SK-N-SH treated with all-trans-retinoic acid at 6 μM for 48 hours (cell line): ENCODE results near the gene NHLRC2.

ENCODE experiments used
- ATAC-seq: fragments of 200-7000 bp; cut with Tn5 transposase; 3 replicates; pipeline ENCODE4 v1.9.1; 2020; ENCODE audit warnings: mild to moderate bottlenecking, moderate library complexity
- ARNTL ChIP-seq: fragments of 450-650 bp; formaldehyde crosslinking; IDR thresholded peaks from 2 replicates; pipeline ENCODE4 v1.5.0; 2020; ENCODE audit warnings: low read depth, mild to moderate bottlenecking, moderate library complexity, borderline replicate concordance
- BACH2 ChIP-seq: fragments of 250-450 bp; sonication (Bioruptor Pico); IDR thresholded peaks from 2 replicates; pipeline ENCODE4 v1.9.0; 2021; ENCODE audit warnings: mild to moderate bottlenecking, borderline replicate concordance
- CSDC2 ChIP-seq: fragments of 250-450 bp; sonication (Bioruptor Pico); IDR thresholded peaks from 2 replicates; pipeline ENCODE4 v1.5.0; 2020; ENCODE audit warnings: mild to moderate bottlenecking, moderate library complexity
- GLIS3 ChIP-seq: fragments of 250-450 bp; sonication (Bioruptor Pico); IDR thresholded peaks from 2 replicates; pipeline ENCODE4 v1.5.0; 2020; ENCODE audit warnings: mild to moderate bottlenecking, moderate library complexity
- ISL1 ChIP-seq: fragments of 250-450 bp; sonication (Bioruptor Pico); IDR thresholded peaks from 2 replicates; pipeline ENCODE4 v2.1.2; 2022; ENCODE audit warnings: mild to moderate bottlenecking, moderate library complexity
- OSR1 ChIP-seq: fragments of 250-450 bp; sonication (Bioruptor Pico); IDR thresholded peaks from 2 replicates; pipeline ENCODE4 v1.8.0; 2022; ENCODE audit warnings: moderate library complexity, mild to moderate bottlenecking, inconsistent platforms
- PPARA ChIP-seq: fragments of 250-450 bp; sonication (Bioruptor Pico); IDR thresholded peaks from 2 replicates; pipeline ENCODE4 v1.5.0; 2020; ENCODE audit warnings: mild to moderate bottlenecking, borderline replicate concordance
- RARB ChIP-seq: fragments of 250-450 bp; sonication (Bioruptor Pico); IDR thresholded peaks from 2 replicates; pipeline ENCODE4 v1.8.0; 2021; ENCODE audit warnings: mild to moderate bottlenecking, moderate library complexity
- SNAI2 ChIP-seq: fragments of 250-450 bp; sonication (Bioruptor Pico); IDR thresholded peaks from 2 replicates; pipeline ENCODE4 v1.5.0; 2020; ENCODE audit warnings: mild to moderate bottlenecking, moderate library complexity
- TOX ChIP-seq: fragments of 250-450 bp; sonication (Bioruptor Pico); IDR thresholded peaks from 2 replicates; pipeline ENCODE4 v1.8.0; 2021; ENCODE audit warnings: mild to moderate bottlenecking, moderate library complexity, borderline replicate concordance
- ZFP3 ChIP-seq: fragments of 250-450 bp; sonication (Bioruptor Pico); IDR thresholded peaks from 2 replicates; pipeline ENCODE4 v1.5.0; 2020; ENCODE audit warnings: mild to moderate bottlenecking, moderate library complexity
- ZFP30 ChIP-seq: fragments of 450-650 bp; formaldehyde crosslinking; IDR thresholded peaks from 2 replicates; pipeline ENCODE4 v1.5.0; 2022; ENCODE audit warnings: mild to moderate bottlenecking, moderate library complexity
- ZNF565 ChIP-seq: fragments of 450-650 bp; formaldehyde crosslinking; conservative IDR thresholded peaks from 2 replicates; pipeline ENCODE4 v1.5.0; 2020; ENCODE audit warnings: low read depth, mild to moderate bottlenecking, moderate library complexity
- ZNF70 ChIP-seq: fragments of 450-650 bp; formaldehyde crosslinking; IDR thresholded peaks from 2 replicates; pipeline ENCODE4 v1.5.0; 2020; ENCODE audit warnings: mild to moderate bottlenecking, moderate library complexity
- ZNF8 ChIP-seq: fragments of 450-650 bp; formaldehyde crosslinking; IDR thresholded peaks from 2 replicates; pipeline ENCODE4 v1.5.0; 2020; ENCODE audit warnings: mild to moderate bottlenecking, moderate library complexity
- TF ChIP-seq, protein P1 (sequence below): fragments of 250-450 bp; sonication (Bioruptor Pico); IDR thresholded peaks from 2 replicates; pipeline ENCODE4 v1.5.1; 2021; ENCODE audit warnings: mild to moderate bottlenecking, moderate library complexity
- TF ChIP-seq, protein P2 (sequence below): fragments of 250-450 bp; sonication (Bioruptor Pico); IDR thresholded peaks from 2 replicates; pipeline ENCODE4 v1.5.0; 2020; ENCODE audit warnings: mild to moderate bottlenecking, moderate library complexity
- TF ChIP-seq, protein P3 (sequence below): fragments of 250-450 bp; sonication (Bioruptor Pico); IDR thresholded peaks from 2 replicates; pipeline ENCODE4 v1.8.0; 2021; ENCODE audit warnings: low read depth, mild to moderate bottlenecking, moderate library complexity, borderline replicate concordance
- TF ChIP-seq, protein P4 (sequence below): fragments of 250-450 bp; sonication (Bioruptor Pico); IDR thresholded peaks from 2 replicates; pipeline ENCODE4 v1.8.0; 2020; ENCODE audit warnings: mild to moderate bottlenecking, moderate library complexity, borderline replicate concordance
- TF ChIP-seq, protein P5 (sequence below): fragments of 250-450 bp; sonication (Bioruptor Pico); IDR thresholded peaks from 2 replicates; pipeline ENCODE4 v1.5.1; 2020; ENCODE audit warnings: low read depth, mild to moderate bottlenecking, moderate library complexity

The NHLRC2 gene

DNA sequence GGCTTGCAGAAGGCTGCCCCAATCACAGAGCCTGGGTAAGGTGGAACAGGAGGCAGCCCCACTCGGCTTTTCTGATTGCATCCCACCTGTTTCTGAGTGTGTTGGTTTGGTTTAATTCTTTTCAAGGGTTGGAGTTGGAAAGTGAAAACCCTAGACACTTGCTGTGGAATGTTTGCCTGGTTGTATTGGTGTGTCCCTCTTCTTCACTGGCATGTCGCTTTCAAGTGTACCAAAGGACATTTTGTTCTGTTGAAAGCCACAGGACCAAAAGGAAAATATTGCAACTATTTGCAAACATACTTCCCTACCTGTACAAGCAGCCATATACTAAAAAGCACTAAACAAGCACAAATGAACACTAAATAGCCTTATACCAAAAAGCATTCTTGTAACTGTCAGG is 60.5 kb downstream of the NHLRC2 start:
- ATAC-seq: no peak

DNA sequence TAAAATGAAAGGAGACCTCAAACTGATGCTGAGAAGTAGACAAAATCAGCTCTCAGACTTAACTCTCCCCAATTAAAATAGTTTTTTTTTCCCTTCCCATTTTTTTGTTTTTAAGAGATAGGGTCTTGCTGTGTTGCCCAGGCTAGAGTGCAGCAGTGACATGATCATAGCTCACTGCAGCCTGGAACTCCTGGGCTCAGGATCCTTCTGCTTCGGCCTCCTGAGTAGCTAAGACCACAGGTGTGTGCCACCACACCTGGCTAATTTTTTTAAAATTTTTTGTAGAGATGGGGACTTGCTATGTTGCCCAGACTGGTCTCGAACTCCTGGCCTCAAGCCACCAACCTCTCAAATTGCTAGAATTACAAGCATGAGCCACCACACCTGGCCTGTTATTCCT is 61.1 kb downstream of the NHLRC2 start:
- ATAC-seq: no peak
- TF ChIP-seq ZNF565 (CRISPR knock-in tag) (no peak), BACH2 (CRISPR knock-in tag) (no peak), ZFP30 (no peak), ISL1 (CRISPR knock-in tag) (no peak), ARNTL (CRISPR knock-in tag) (no peak), SNAI2 (CRISPR knock-in tag) (no peak), RARB (no peak)
- TF ChIP-seq, protein P1, sequence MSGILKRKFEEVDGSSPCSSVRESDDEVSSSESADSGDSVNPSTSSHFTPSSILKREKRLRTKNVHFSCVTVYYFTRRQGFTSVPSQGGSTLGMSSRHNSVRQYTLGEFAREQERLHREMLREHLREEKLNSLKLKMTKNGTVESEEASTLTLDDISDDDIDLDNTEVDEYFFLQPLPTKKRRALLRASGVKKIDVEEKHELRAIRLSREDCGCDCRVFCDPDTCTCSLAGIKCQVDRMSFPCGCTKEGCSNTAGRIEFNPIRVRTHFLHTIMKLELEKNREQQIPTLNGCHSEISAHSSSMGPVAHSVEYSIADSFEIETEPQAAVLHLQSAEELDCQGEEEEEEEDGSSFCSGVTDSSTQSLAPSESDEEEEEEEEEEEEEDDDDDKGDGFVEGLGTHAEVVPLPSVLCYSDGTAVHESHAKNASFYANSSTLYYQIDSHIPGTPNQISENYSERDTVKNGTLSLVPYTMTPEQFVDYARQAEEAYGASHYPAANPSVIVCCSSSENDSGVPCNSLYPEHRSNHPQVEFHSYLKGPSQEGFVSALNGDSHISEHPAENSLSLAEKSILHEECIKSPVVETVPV: no peak
- TF ChIP-seq, protein P2, sequence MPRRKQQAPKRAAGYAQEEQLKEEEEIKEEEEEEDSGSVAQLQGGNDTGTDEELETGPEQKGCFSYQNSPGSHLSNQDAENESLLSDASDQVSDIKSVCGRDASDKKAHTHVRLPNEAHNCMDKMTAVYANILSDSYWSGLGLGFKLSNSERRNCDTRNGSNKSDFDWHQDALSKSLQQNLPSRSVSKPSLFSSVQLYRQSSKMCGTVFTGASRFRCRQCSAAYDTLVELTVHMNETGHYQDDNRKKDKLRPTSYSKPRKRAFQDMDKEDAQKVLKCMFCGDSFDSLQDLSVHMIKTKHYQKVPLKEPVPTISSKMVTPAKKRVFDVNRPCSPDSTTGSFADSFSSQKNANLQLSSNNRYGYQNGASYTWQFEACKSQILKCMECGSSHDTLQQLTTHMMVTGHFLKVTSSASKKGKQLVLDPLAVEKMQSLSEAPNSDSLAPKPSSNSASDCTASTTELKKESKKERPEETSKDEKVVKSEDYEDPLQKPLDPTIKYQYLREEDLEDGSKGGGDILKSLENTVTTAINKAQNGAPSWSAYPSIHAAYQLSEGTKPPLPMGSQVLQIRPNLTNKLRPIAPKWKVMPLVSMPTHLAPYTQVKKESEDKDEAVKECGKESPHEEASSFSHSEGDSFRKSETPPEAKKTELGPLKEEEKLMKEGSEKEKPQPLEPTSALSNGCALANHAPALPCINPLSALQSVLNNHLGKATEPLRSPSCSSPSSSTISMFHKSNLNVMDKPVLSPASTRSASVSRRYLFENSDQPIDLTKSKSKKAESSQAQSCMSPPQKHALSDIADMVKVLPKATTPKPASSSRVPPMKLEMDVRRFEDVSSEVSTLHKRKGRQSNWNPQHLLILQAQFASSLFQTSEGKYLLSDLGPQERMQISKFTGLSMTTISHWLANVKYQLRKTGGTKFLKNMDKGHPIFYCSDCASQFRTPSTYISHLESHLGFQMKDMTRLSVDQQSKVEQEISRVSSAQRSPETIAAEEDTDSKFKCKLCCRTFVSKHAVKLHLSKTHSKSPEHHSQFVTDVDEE (CRISPR knock-in tag): no peak
- TF ChIP-seq, protein P3, sequence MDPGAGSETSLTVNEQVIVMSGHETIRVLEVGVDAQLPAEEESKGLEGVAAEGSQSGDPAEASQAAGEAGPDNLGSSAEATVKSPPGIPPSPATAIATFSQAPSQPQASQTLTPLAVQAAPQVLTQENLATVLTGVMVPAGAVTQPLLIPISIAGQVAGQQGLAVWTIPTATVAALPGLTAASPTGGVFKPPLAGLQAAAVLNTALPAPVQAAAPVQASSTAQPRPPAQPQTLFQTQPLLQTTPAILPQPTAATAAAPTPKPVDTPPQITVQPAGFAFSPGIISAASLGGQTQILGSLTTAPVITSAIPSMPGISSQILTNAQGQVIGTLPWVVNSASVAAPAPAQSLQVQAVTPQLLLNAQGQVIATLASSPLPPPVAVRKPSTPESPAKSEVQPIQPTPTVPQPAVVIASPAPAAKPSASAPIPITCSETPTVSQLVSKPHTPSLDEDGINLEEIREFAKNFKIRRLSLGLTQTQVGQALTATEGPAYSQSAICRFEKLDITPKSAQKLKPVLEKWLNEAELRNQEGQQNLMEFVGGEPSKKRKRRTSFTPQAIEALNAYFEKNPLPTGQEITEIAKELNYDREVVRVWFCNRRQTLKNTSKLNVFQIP (CRISPR knock-in tag): no peak

More for the DNA sequence above, 60.5 kb downstream of the NHLRC2 start:
- no peak for TF ChIP-seq ZNF70 (CRISPR knock-in tag)
- TF ChIP-seq PPARA (CRISPR knock-in tag): no peak
- TF ChIP-seq OSR1: no peak
- TF ChIP-seq ZNF8 (CRISPR knock-in tag): no peak
- TF ChIP-seq, protein P2 (CRISPR knock-in tag): no peak
- TF ChIP-seq BACH2 (CRISPR knock-in tag): no peak
- TF ChIP-seq, all 23 proteins: peak for 0

DNA sequence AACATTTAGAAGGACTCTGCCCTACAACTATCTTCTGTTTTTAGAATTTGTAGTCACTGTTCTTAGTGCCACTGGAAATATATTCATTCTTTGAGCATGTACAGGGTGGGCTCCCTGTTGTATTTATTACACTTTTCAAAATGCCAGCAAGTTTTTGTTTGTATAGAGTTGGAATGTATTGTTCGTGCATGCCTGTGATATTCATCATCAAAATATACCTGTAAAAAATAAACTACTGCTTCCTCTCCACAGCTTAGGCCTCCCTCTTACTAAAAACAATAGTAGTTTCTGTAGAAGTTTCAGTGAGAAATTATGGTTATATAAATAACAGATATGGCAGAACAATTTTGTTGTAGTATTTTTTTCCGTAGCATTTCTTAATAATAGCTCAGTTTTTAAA is 61.6 kb downstream of the NHLRC2 start:
- ATAC-seq: no peak
- TF ChIP-seq ISL1 (CRISPR knock-in tag) (no peak), ZFP3 (no peak), SNAI2 (CRISPR knock-in tag) (no peak), ARNTL (CRISPR knock-in tag) (no peak), TOX (CRISPR knock-in tag) (no peak), OSR1 (no peak), GLIS3 (CRISPR knock-in tag) (no peak), PPARA (CRISPR knock-in tag) (no peak), ZFP30 (no peak), ZNF8 (CRISPR knock-in tag) (no peak), RARB (no peak), ZNF565 (CRISPR knock-in tag) (no peak), CSDC2 (CRISPR knock-in tag) (no peak)
- TF ChIP-seq, protein P2 (CRISPR knock-in tag): no peak
- TF ChIP-seq, protein P1: no peak
- TF ChIP-seq, protein P4, sequence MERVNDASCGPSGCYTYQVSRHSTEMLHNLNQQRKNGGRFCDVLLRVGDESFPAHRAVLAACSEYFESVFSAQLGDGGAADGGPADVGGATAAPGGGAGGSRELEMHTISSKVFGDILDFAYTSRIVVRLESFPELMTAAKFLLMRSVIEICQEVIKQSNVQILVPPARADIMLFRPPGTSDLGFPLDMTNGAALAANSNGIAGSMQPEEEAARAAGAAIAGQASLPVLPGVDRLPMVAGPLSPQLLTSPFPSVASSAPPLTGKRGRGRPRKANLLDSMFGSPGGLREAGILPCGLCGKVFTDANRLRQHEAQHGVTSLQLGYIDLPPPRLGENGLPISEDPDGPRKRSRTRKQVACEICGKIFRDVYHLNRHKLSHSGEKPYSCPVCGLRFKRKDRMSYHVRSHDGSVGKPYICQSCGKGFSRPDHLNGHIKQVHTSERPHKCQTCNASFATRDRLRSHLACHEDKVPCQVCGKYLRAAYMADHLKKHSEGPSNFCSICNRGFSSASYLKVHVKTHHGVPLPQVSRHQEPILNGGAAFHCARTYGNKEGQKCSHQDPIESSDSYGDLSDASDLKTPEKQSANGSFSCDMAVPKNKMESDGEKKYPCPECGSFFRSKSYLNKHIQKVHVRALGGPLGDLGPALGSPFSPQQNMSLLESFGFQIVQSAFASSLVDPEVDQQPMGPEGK (CRISPR knock-in tag): no peak
- TF ChIP-seq, protein P5, sequence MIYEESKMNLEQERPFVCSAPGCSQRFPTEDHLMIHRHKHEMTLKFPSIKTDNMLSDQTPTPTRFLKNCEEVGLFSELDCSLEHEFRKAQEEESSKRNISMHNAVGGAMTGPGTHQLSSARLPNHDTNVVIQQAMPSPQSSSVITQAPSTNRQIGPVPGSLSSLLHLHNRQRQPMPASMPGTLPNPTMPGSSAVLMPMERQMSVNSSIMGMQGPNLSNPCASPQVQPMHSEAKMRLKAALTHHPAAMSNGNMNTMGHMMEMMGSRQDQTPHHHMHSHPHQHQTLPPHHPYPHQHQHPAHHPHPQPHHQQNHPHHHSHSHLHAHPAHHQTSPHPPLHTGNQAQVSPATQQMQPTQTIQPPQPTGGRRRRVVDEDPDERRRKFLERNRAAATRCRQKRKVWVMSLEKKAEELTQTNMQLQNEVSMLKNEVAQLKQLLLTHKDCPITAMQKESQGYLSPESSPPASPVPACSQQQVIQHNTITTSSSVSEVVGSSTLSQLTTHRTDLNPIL (CRISPR knock-in tag): no peak
